ENCODE measurements around the gene IRAK1.

DNA sequence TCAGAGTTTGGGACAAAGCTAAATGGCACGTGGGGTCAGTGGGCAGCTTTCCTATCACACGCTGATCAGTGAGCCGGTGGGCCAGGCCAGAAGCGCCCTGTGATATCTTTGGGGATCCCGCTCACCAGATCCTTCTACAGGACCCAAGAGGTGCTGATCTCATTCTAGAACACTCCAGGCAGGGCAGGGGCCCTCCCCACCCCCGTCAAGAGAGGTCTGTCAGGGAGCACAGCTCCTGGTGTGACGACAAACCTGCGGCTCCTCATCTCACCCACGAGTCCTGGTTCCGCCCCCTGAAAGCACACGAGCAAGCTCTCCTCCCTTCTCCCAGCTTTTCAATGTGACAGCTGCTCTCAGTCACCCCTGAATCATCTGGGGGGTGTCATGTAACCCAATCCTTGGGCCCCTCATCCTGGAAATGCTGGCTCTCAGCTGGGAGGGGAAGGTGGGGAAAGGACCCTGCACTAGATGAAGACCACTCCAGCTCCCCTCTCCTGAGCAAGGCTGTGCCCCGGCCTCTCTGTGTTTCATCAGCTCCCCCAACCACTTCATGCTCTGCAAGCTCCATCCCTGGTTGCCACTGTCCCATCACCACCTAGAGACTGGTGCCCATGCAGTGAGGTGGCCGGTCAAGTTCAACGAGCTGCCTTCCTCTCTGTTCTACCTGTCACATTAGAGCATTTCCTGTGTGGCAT is 52.7 kb downstream of the IRAK1 start:
- TF ChIP-seq, protein P1, sequence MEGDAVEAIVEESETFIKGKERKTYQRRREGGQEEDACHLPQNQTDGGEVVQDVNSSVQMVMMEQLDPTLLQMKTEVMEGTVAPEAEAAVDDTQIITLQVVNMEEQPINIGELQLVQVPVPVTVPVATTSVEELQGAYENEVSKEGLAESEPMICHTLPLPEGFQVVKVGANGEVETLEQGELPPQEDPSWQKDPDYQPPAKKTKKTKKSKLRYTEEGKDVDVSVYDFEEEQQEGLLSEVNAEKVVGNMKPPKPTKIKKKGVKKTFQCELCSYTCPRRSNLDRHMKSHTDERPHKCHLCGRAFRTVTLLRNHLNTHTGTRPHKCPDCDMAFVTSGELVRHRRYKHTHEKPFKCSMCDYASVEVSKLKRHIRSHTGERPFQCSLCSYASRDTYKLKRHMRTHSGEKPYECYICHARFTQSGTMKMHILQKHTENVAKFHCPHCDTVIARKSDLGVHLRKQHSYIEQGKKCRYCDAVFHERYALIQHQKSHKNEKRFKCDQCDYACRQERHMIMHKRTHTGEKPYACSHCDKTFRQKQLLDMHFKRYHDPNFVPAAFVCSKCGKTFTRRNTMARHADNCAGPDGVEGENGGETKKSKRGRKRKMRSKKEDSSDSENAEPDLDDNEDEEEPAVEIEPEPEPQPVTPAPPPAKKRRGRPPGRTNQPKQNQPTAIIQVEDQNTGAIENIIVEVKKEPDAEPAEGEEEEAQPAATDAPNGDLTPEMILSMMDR (IDR thresholded peaks at IDR 0.05), result no peak
- TF ChIP-seq POLR2A (IDR thresholded peaks at IDR 0.05), result no peak

Measured in esophagus squamous epithelium (tissue), 4 donors.